ENCODE measurements around the gene IRS2. TPM values are rescaled to one million over a fixed set of nuclear protein-coding genes. Genes with fewer than 3 reads are reported as not detected.

The IRS2 gene
- total and polyA plus RNA-seq, 4 donors, result 4.0 to 9.1 (median 6.7) TPM

- H3K4me1 ChIP-seq (ENCODE audit: control insufficient read depth in 4 of 4, insufficient read depth in 4 of 4, low read length in 3 of 4), result peaks cover 5 to 10% (median 6%) of the 10 kb centered on the region in 4 donors
- no peaks in the 10 kb centered on the region for H3K27me3 ChIP-seq (ENCODE audit: control insufficient read depth in 4 of 4, insufficient read depth in 4 of 4, low read length in 3 of 4)
- no peak overlapping the region for H3K4me3 ChIP-seq (ENCODE audit: low read depth in 1 of 3, low read length in 3 of 3)
- H3K36me3 ChIP-seq (ENCODE audit: control insufficient read depth in 4 of 4, insufficient read depth in 3 of 4, low read depth in 1 of 4, low read length in 3 of 4), result no peaks in the 10 kb centered on the region
- peaks cover 0 to 4% (median 0%) of the 10 kb centered on the region in 4 donors for H3K9me3 ChIP-seq (ENCODE audit: control insufficient read depth in 4 of 4, low read length in 3 of 4)
- peak overlapping the region; percentile 70 to 79 for H3K27ac ChIP-seq (ENCODE audit: low read depth in 1 of 2, low read length in 2 of 2)
- TF ChIP-seq TAF1 (conservative IDR thresholded peaks at IDR 0.05) (peak; percentile 42), FOXA2 (IDR thresholded peaks at IDR 0.05) (peak; percentile 40), FOXA1 (IDR thresholded peaks at IDR 0.05) (peak; percentile 55), HNF4A (conservative IDR thresholded peaks at IDR 0.05) (peak; percentile 90), HNF4G (IDR thresholded peaks at IDR 0.05) (peak; percentile 61), NR2F2 (IDR thresholded peaks at IDR 0.05) (no peak), GABPA (IDR thresholded peaks at IDR 0.05 in 1 of 2, conservative IDR thresholded peaks at IDR 0.05 in 1 of 2) (no peak), YY1 (IDR thresholded peaks at IDR 0.05) (peak; percentile 77), JUND (IDR thresholded peaks at IDR 0.05) (peak; percentile 96 to 97), RAD21 (IDR thresholded peaks at IDR 0.05) (peak; percentile 62 to 72), RXRA (IDR thresholded peaks at IDR 0.05) (peak; percentile 75 to 88), EGR1 (IDR thresholded peaks at IDR 0.05; ENCODE audit: low read depth in 2 of 2) (peak in 1 of 2 donors; percentile 44), ATF3 (IDR thresholded peaks at IDR 0.05) (peak; percentile 94), CTCF (IDR thresholded peaks at IDR 0.05; ENCODE audit: low read depth, low read length, missing input control) (no peak), SP1 (IDR thresholded peaks at IDR 0.05) (peak; percentile 90)
- TF ChIP-seq, protein P1, sequence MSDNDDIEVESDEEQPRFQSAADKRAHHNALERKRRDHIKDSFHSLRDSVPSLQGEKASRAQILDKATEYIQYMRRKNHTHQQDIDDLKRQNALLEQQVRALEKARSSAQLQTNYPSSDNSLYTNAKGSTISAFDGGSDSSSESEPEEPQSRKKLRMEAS (IDR thresholded peaks at IDR 0.05), result peak; percentile 55
- TF ChIP-seq, protein P2, sequence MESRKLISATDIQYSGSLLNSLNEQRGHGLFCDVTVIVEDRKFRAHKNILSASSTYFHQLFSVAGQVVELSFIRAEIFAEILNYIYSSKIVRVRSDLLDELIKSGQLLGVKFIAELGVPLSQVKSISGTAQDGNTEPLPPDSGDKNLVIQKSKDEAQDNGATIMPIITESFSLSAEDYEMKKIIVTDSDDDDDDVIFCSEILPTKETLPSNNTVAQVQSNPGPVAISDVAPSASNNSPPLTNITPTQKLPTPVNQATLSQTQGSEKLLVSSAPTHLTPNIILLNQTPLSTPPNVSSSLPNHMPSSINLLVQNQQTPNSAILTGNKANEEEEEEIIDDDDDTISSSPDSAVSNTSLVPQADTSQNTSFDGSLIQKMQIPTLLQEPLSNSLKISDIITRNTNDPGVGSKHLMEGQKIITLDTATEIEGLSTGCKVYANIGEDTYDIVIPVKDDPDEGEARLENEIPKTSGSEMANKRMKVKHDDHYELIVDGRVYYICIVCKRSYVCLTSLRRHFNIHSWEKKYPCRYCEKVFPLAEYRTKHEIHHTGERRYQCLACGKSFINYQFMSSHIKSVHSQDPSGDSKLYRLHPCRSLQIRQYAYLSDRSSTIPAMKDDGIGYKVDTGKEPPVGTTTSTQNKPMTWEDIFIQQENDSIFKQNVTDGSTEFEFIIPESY (IDR thresholded peaks at IDR 0.05), result no peak
- TF ChIP-seq, protein P3, sequence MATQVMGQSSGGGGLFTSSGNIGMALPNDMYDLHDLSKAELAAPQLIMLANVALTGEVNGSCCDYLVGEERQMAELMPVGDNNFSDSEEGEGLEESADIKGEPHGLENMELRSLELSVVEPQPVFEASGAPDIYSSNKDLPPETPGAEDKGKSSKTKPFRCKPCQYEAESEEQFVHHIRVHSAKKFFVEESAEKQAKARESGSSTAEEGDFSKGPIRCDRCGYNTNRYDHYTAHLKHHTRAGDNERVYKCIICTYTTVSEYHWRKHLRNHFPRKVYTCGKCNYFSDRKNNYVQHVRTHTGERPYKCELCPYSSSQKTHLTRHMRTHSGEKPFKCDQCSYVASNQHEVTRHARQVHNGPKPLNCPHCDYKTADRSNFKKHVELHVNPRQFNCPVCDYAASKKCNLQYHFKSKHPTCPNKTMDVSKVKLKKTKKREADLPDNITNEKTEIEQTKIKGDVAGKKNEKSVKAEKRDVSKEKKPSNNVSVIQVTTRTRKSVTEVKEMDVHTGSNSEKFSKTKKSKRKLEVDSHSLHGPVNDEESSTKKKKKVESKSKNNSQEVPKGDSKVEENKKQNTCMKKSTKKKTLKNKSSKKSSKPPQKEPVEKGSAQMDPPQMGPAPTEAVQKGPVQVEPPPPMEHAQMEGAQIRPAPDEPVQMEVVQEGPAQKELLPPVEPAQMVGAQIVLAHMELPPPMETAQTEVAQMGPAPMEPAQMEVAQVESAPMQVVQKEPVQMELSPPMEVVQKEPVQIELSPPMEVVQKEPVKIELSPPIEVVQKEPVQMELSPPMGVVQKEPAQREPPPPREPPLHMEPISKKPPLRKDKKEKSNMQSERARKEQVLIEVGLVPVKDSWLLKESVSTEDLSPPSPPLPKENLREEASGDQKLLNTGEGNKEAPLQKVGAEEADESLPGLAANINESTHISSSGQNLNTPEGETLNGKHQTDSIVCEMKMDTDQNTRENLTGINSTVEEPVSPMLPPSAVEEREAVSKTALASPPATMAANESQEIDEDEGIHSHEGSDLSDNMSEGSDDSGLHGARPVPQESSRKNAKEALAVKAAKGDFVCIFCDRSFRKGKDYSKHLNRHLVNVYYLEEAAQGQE (IDR thresholded peaks at IDR 0.05), result peak; percentile 81
- DNase-seq (ENCODE audit: low spot score), result no peak
- WGBS, result 39% methylated on average over 4 of the region's 4 CpGs
- H3K9ac ChIP-seq (ENCODE audit: low read depth in 1 of 2, low read length in 2 of 2), result peak overlapping the region in 1 of 2 donors; percentile 54
These were observed 16.6 kb upstream of the IRS2 start for GRCh38 chr13:109802936-109803335.
